ENCODE results near the gene CNTFR.

GRCh38 chr9:34560599-34561214, 28.8 kb downstream of the CNTFR start:
- no peak for TF ChIP-seq CTCF (IDR thresholded peaks at IDR 0.05 in 4 of 5, conservative IDR thresholded peaks at IDR 0.05 in 1 of 5)
- TF ChIP-seq POLR2A (IDR thresholded peaks at IDR 0.05), result no peak
